Measurements from ENCODE around the gene LGALS1. TPM values are rescaled to one million over a fixed set of nuclear protein-coding genes. Genes with fewer than 3 reads are reported as not detected.

LGALS1 gene
- total RNA-seq, 1 experiment from 2014 or later, result 3.2 TPM

- Histone ChIP-seq H3K4me1 (peaks cover 18% of the 10 kb centered on the region), H3K27me3 (replicated peaks; ENCODE audit: control insufficient read depth, insufficient read depth, low read length) (no peaks in the 10 kb centered on the region), H3K9me3 (no peaks in the 10 kb centered on the region), H3K36me3 (ENCODE audit: control insufficient read depth, insufficient read depth, low read length) (no peaks in the 10 kb centered on the region; the same call in 1 of the 2 replicates), H3K4me3 (ENCODE audit: low read depth, low read length) (peak overlapping the region; percentile 98)
- H3K4me1 Mint-ChIP-seq (ENCODE audit: low read depth, unreplicated experiment), result peaks cover 19% of the 10 kb centered on the region
- no peaks in the 10 kb centered on the region for H3K9me3 Mint-ChIP-seq (ENCODE audit: unreplicated experiment)
- intact Hi-C loops (cut with micrococcal nuclease; ENCODE audit: unreplicated experiment), result loop anchor here (1.0 to 5.0 kb wide), 3 partner anchors 14 to 135 kb away; no protein-coding TSS in a partner anchor
- peaks cover 27% of the 10 kb centered on the region for H3K36me3 Mint-ChIP-seq (ENCODE audit: insufficient read depth, unreplicated experiment)
- peak overlapping the region; percentile 84 for H3K27ac Mint-ChIP-seq (ENCODE audit: unreplicated experiment)
- no peaks in the 10 kb centered on the region for H3K27me3 Mint-ChIP-seq (ENCODE audit: insufficient read depth, unreplicated experiment)
- BruUV-seq (replicated peaks), result TSS peak; percentile 69
- POLR2A ChIA-PET, result interaction anchor here (0.5 to 2.2 kb wide), 11 partner anchors 10 to 262 kb away, joined by 3 to 22 read pairs (median 4); partner anchors contain the start of genes GGA1, LGALS2 and NOL12
- no peak for DNase-seq
- CTCF ChIA-PET, result interaction anchor here (0.6 to 3.9 kb wide), 19 partner anchors 10 to 678 kb away, joined by 3 to 66 read pairs (median 4); partner anchors contain the start of genes GGA1, NOL12 and TRIOBP
- H3K4me3 Mint-ChIP-seq (ENCODE audit: unreplicated experiment), result peak overlapping the region; percentile 89
- TF ChIP-seq CTCF (IDR thresholded peaks at IDR 0.05; ENCODE audit: insufficient read depth in 1 of 2, low read depth in 1 of 2, low read length in 1 of 2, severe bottlenecking in 1 of 2, unreplicated experiment in 1 of 2), result no peak
Observed at GRCh38 chr22:37657590-37658132, 17.8 kb upstream of the LGALS1 start.

GRCh38 chr22:37658133-37659065 lies 17.0 kb upstream of the LGALS1 start, which contains the start of gene PDXP:
TSS of gene PDXP (plus strand) at chr22:37658723. CDS start at chr22:37658783, 60 bp downstream.
- intact Hi-C loops (cut with micrococcal nuclease; ENCODE audit: unreplicated experiment), result loop anchor here (1.0 to 5.0 kb wide), 3 partner anchors 15 to 134 kb away; no protein-coding TSS in a partner anchor

More at GRCh38 chr22:37658133-37659065, 17.0 kb upstream of the LGALS1 start, which contains the start of gene PDXP:
- H3K4me1 Mint-ChIP-seq (ENCODE audit: low read depth, unreplicated experiment), result peaks cover 19% of the 10 kb centered on the region
- ChIA-PET POLR2A (interaction anchor here (0.6 to 2.2 kb wide), 12 partner anchors 9 to 261 kb away, joined by 3 to 22 read pairs (median 4); partner anchors contain the start of genes GGA1, LGALS2 and NOL12), CTCF (interaction anchor here (0.5 to 3.9 kb wide), 20 partner anchors 9 to 678 kb away, joined by 3 to 66 read pairs (median 4); partner anchors contain the start of genes GGA1, NOL12 and TRIOBP)
- H3K4me3 Mint-ChIP-seq (ENCODE audit: unreplicated experiment), result peak within 1 kb of the TSS; percentile 89
- peak within 1 kb of the TSS; percentile 98 for H3K4me3 ChIP-seq (ENCODE audit: low read depth, low read length)
- BruUV-seq (replicated peaks), result no TSS peak
- H3K27me3 ChIP-seq (replicated peaks; ENCODE audit: control insufficient read depth, insufficient read depth, low read length), result no peaks in the 10 kb centered on the region
- no peaks in the 10 kb centered on the region; the same call in 1 of the 2 replicates for H3K36me3 ChIP-seq (ENCODE audit: control insufficient read depth, insufficient read depth, low read length)
- peaks cover 20% of the 10 kb centered on the region for H3K36me3 Mint-ChIP-seq (ENCODE audit: insufficient read depth, unreplicated experiment)
- H3K27ac Mint-ChIP-seq (ENCODE audit: unreplicated experiment), result peak within 1 kb of the TSS; percentile 84
- no peak for TF ChIP-seq CTCF (IDR thresholded peaks at IDR 0.05; ENCODE audit: insufficient read depth in 1 of 2, low read depth in 1 of 2, low read length in 1 of 2, severe bottlenecking in 1 of 2, unreplicated experiment in 1 of 2)
- peak; percentile 98 to 99 for DNase-seq
- H3K4me1 ChIP-seq, result peaks cover 18% of the 10 kb centered on the region
- H3K27me3 Mint-ChIP-seq (ENCODE audit: insufficient read depth, unreplicated experiment), result no peaks in the 10 kb centered on the region
- H3K9me3 Mint-ChIP-seq (ENCODE audit: unreplicated experiment), result no peaks in the 10 kb centered on the region
- H3K9me3 ChIP-seq, result no peaks in the 10 kb centered on the region

All from Caco-2 (cell line).